Keratinocyte (primary cell): ENCODE measurements around the gene GPC4. TPM values are rescaled to one million over a fixed set of nuclear protein-coding genes. Genes with fewer than 3 reads are reported as not detected.

ENCODE experiments used
- DNase-seq: peaks from one replicate; pipeline ENCODE4 v3.0.0-alpha.2; 2011; ENCODE audit warnings: low read depth, missing footprints, low spot score
- FAIRE-seq: peaks from 2 replicates; lab custom pipeline; 2011; peaks lifted over from hg19 to GRCh38; lab: Jason Lieb, UNC
- H2AFZ ChIP-seq: 2 replicates; pipeline ENCODE4 v1.6.0; 2012; ENCODE audit warnings: low read length, control low read depth, inconsistent platforms; ENCODE audit not compliant: control insufficient read depth
- H3K27ac ChIP-seq: 2 replicates; pipeline ENCODE4 v1.5.1; 2011; ENCODE audit warnings: low read length; ENCODE audit not compliant: control insufficient read depth, insufficient read depth
- H3K27me3 ChIP-seq: 3 replicates; pipeline ENCODE4 v1.6.0; 2011; ENCODE audit warnings: low read length; ENCODE audit not compliant: control insufficient read depth, insufficient read depth; ENCODE audit errors: extremely low read depth
- H3K36me3 ChIP-seq, 2 experiments: 2 replicates in 1 of 2; 3 replicates in 1 of 2; pipeline ENCODE4 v1.5.1; 2011; ENCODE audit warnings: low read length in 2 of 2, mild to moderate bottlenecking in 1 of 2; ENCODE audit not compliant: control insufficient read depth in 2 of 2, insufficient read depth in 2 of 2; ENCODE audit errors: extremely low read depth in 1 of 2
- H3K4me1 ChIP-seq: 3 replicates; pipeline ENCODE4 v1.5.1; 2011; ENCODE audit warnings: low read length; ENCODE audit not compliant: control insufficient read depth, insufficient read depth; ENCODE audit errors: extremely low read depth
- H3K4me2 ChIP-seq: 3 replicates; pipeline ENCODE4 v1.6.0; 2011; ENCODE audit warnings: low read depth, low read length; ENCODE audit not compliant: control insufficient read depth, insufficient read depth; ENCODE audit errors: extremely low read depth
- H3K4me3 ChIP-seq, 3 experiments: fragments of 200-600 bp in 1 of 3; sonication (generic) in 1 of 3; 2 replicates in 2 of 3; 3 replicates in 1 of 3; pipeline ENCODE4 v1.5.1; 2011 to 2016; ENCODE audit warnings: low read length in 3 of 3, mild to moderate bottlenecking in 3 of 3, control low read depth in 2 of 3, inconsistent platforms in 1 of 3, low read depth in 1 of 3, mixed read lengths in 1 of 3, mixed run types in 1 of 3, moderate library complexity in 1 of 3; ENCODE audit not compliant: control insufficient read depth in 2 of 3, insufficient read depth in 2 of 3; ENCODE audit errors: extremely low read depth in 1 of 3
- H3K79me2 ChIP-seq: 2 replicates; pipeline ENCODE4 v1.6.0; 2012; ENCODE audit warnings: low read length; ENCODE audit not compliant: control insufficient read depth, insufficient read depth
- H3K9ac ChIP-seq: 3 replicates; pipeline ENCODE4 v1.6.0; 2011; ENCODE audit warnings: low read length; ENCODE audit not compliant: control insufficient read depth, insufficient read depth; ENCODE audit errors: extremely low read depth
- H3K9me1 ChIP-seq: 3 replicates; pipeline ENCODE4 v1.6.0; 2011; ENCODE audit warnings: low read length; ENCODE audit not compliant: control insufficient read depth, insufficient read depth; ENCODE audit errors: extremely low read depth
- H3K9me3 ChIP-seq: 2 replicates; pipeline ENCODE4 v1.5.1; 2012; ENCODE audit warnings: low read depth, low read length; ENCODE audit not compliant: control insufficient read depth
- H4K20me1 ChIP-seq: 3 replicates; pipeline ENCODE4 v1.6.0; 2011; ENCODE audit warnings: low read length; ENCODE audit not compliant: control insufficient read depth, insufficient read depth; ENCODE audit errors: extremely low read depth
- CTCF ChIP-seq, 3 experiments: IDR thresholded peaks in 1 of 3; conservative IDR thresholded peaks in 1 of 3; optimal IDR thresholded peaks in 1 of 3; 2 replicates in 2 of 3; 3 replicates in 1 of 3; pipeline versions ENCODE3 to v1.5.1; 2011; ENCODE audit warnings: low read length in 3 of 3, mild to moderate bottlenecking in 3 of 3, moderate library complexity in 2 of 3, control low read depth in 1 of 3, inconsistent platforms in 1 of 3; ENCODE audit not compliant: insufficient read depth in 2 of 3; ENCODE audit errors: extremely low read depth in 1 of 3
- EZH2 ChIP-seq: IDR thresholded peaks from one replicate; pipeline ENCODE4 v1.6.1; 2012; ENCODE audit warnings: inconsistent platforms, mild to moderate bottlenecking, low read length, moderate library complexity
- dilution Hi-C: fragments of 300-500 bp; cut with MboI; formaldehyde crosslinking; loops from one replicate; pipeline ENCODE4 v1.7.0; 2020; ENCODE audit warnings: low sequenced_read_pairs; ENCODE audit not compliant: extremely low pct_ligation_motif_present
- polyA minus RNA-seq, 3 experiments: library from RNA; depleted of rRNA, polyadenylated mRNA; stranded (reverse); fragments of >200 nt; gene quantifications; 1 replicate in 1 of 3; 2 replicates in 1 of 3; 3 replicates in 1 of 3; pipeline ENCODE4 v1.2.3, GENCODE V29; 2011
- polyA plus RNA-seq, 5 experiments: library from polyadenylated mRNA; depleted of rRNA in 3 of 5; stranded (reverse) in 3 of 5; stranded (forward) in 1 of 5; unstranded in 1 of 5; fragments of >200 nt; gene quantifications; 1 replicate in 1 of 5; 2 replicates in 3 of 5; 3 replicates in 1 of 5; pipeline versions ENCODE4 v1.2.1 to v1.2.3, GENCODE V29; 2011 to 2012; ENCODE audit warnings: missing spikeins in 2 of 5, low read depth in 1 of 5, low replicate concordance in 1 of 5

Gene GPC4
- polyA plus RNA-seq, result 0.76 to 2.2 TPM (median 0.79 TPM) in 3 replicates
- polyA plus RNA-seq (2011; ENCODE audit: low read depth), result 0.20 TPM
- 0.87 and 1.1 TPM in 2 replicates for polyA plus RNA-seq (2011; cell fraction: cytosol; rRNA removed)
- 6.2 and 6.5 TPM in 2 replicates for polyA plus RNA-seq (2011; cell fraction: nucleus; rRNA removed)
- 0.42 and 2.8 TPM in 2 replicates for polyA plus RNA-seq (2012; ENCODE audit: low replicate concordance)
- 1.3 to 1.6 TPM (median 1.4 TPM) in 3 replicates for polyA minus RNA-seq
- polyA minus RNA-seq (2011; cell fraction: cytosol; rRNA and poly(A)+ RNA removed), result 1.2 TPM
- polyA minus RNA-seq (2011; cell fraction: nucleus; rRNA and poly(A)+ RNA removed), result 3.6 and 9.2 TPM in 2 replicates

GRCh38 chrX:133415276-133416105 lies at the start of gene GPC4:
Gene GPC4 (minus strand): TSS chrX:133415489. CDS start chrX:133414965, 524 bp downstream.
- H3K4me1 ChIP-seq, result no peaks in the 10 kb centered on the region
- peak within 1 kb of the TSS; percentile 73 for H3K4me2 ChIP-seq
- no peak within 1 kb of the TSS for H3K27ac ChIP-seq
- H3K9me3 ChIP-seq, result no peaks in the 10 kb centered on the region
- dilution Hi-C loops, result no loop called here
- H3K4me3 ChIP-seq, result peak within 1 kb of the TSS in 2 of 3 experiments; percentile 35 to 56
- peaks cover 34% of the 10 kb centered on the region for H3K27me3 ChIP-seq
- no peaks in the 10 kb centered on the region for H3K36me3 ChIP-seq
- DNase-seq (no peak), FAIRE-seq (no peak)
- no peaks in the 10 kb centered on the region for H3K9me1 ChIP-seq
- H3K9ac ChIP-seq, result peak within 1 kb of the TSS; percentile 26
- no peak for TF ChIP-seq EZH2
- TF ChIP-seq CTCF (optimal IDR thresholded peaks at IDR 0.05 in 1 of 3, IDR thresholded peaks at IDR 0.05 in 1 of 3, conservative IDR thresholded peaks at IDR 0.05 in 1 of 3; ENCODE audit: extremely low read depth in 1 of 3, insufficient read depth in 2 of 3, low read length in 3 of 3), result no peak
- peak within 1 kb of the TSS; percentile 38 for H2AFZ ChIP-seq
- no peaks in the 10 kb centered on the region for H3K79me2 ChIP-seq
- H4K20me1 ChIP-seq, result peaks cover 4% of the 10 kb centered on the region

DNA sequence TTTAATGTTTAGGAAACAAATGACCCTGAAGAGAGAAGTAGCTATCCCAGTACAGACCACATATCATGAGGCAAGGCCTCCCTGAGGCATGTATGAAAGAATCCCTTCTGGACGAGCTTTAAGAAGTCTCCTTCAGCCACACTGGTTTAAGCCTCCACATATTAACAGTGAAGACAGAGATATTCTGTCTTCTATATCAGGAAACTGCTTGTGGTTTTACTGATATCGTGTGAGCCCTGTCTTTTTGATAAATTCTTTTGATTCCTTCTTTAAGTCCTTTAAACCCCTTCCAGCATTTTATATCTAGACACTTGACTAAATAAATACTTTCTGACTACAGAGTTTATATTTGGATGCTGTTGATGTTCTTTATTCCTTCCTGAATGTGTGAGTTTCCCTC lies 45.9 kb upstream of the GPC4 start:
- H3K79me2 ChIP-seq, result no peaks in the 10 kb centered on the region
- H3K27ac ChIP-seq, result no peak overlapping the region
- H2AFZ ChIP-seq, result no peak overlapping the region
- H3K36me3 ChIP-seq, result no peaks in the 10 kb centered on the region
- H3K4me3 ChIP-seq, result no peak overlapping the region
- H3K9me3 ChIP-seq, result no peaks in the 10 kb centered on the region
- H3K4me2 ChIP-seq, result no peak overlapping the region
- no peak overlapping the region for H3K9ac ChIP-seq
- no peaks in the 10 kb centered on the region for H3K4me1 ChIP-seq
- no peaks in the 10 kb centered on the region for H3K9me1 ChIP-seq
- H4K20me1 ChIP-seq, result no peaks in the 10 kb centered on the region
- FAIRE-seq, result no peak
- dilution Hi-C loops, result no loop called here
- no peaks in the 10 kb centered on the region for H3K27me3 ChIP-seq
- TF ChIP-seq CTCF (optimal IDR thresholded peaks at IDR 0.05 in 1 of 3, IDR thresholded peaks at IDR 0.05 in 1 of 3, conservative IDR thresholded peaks at IDR 0.05 in 1 of 3; ENCODE audit: extremely low read depth in 1 of 3, insufficient read depth in 2 of 3, low read length in 3 of 3), result no peak
- no peak for TF ChIP-seq EZH2
- no peak for DNase-seq
